Right ventricle myocardium inferior (tissue), 1 donor: ENCODE results near the gene DLG2. TPM values are rescaled to one million over a fixed set of nuclear protein-coding genes. Genes with fewer than 3 reads are reported as not detected.
"Not testable (repeated sequence)": the region's sequence is repeated elsewhere in the genome, so short reads cannot be mapped to it uniquely, and the experiment has no call there.

ENCODE experiments used
- ATAC-seq: fragments of 200-7000 bp; cut with Tn5 transposase; one replicate; pipeline ENCODE4 v1.9.1; 2020; ENCODE audit warnings: mild to moderate bottlenecking, moderate library complexity
- DNase-seq: peaks from one replicate; pipeline ENCODE4 v3.0.0; 2021; ENCODE audit errors: missing footprints
- intact Hi-C: fragments of 100-400 bp; cut with DNase I; formaldehyde crosslinking; loops from one replicate; pipeline ENCODE4 v1.11.0; 2022
- long read RNA-seq: library from polyadenylated mRNA; unstranded; transcript quantifications from one replicate; pipeline ENCODE4 v2.0.0, GENCODE V29; 2021
- total RNA-seq: library from RNA; stranded (reverse); fragmentation: NEBNext Ultra II Directional; extraction: Animal tissue kit (Norgen Biotek cat#: 25700); gene quantifications from one replicate; pipeline ENCODE4 v1.2.1, GENCODE V29; 2021
- donor health status: DM: no; HTN: yes; CAD: no; lungs with severe emphysema.

DLG2 gene
- 5.7 TPM for total RNA-seq
- long read RNA-seq, partial matches to known transcripts, result 0 of 1 reads
- long read RNA-seq, other reads (novel, unspliced or antisense), result 1 of 1 reads

DNA sequence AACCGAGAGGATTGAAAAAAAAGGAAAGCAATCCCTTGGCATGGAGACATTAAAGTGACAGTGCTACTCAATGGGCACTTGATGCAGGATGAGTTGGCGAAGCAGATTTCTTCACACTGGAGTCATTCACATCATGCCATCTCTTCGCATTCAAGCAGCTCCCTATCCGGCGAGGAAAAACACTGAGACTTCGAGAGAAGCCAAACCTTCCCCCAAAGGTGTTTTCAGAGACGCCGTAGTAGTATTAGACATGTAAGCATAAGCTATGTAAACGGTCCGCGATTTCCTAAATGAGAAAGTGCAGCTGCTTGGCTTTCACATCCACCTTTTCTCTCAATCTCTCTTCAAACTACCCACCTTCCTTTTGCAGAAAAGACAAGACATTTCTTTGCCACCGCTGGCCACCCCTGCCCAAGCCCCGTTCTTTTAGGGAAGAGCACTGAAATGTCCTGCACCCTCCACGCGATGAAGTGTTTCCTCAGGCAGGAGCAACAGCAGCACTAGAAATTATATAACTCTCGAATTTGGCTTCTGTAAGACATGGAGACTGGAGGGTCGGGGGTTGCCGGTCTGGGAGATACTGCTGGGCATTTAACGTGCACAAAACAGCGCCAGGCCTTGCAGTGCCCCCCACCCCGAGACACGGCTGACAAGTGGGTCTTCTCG lies at the start of gene DLG2:
TSS of gene DLG2 (minus strand) at position 13 of the 666 bp plus-strand sequence.
- DNase-seq, result no peak
- intact Hi-C loops, result no loop called here
- peak; percentile 30 for ATAC-seq

DNA sequence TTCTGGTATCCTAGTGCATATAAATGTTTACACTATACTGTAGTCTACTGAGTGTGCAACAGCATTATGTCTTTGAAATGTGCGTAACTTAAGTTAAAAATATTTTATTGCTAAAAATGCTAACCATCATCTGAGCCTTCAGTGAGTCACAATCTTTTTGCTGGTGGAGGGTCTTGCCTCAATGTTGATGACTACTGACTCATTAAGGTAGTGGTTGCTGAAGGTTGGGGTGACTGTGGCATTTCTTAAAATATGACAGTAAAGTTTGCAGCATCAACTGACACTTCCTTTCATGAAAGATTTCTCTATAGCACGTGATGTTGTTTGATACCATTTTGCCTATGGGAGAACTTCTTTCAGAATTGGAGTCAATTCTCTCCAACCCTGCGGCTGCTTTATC lies 46.2 kb upstream of the DLG2 start:
- DNase-seq, result no peak
- ATAC-seq, result no peak
- intact Hi-C loops, result no loop called here

DNA sequence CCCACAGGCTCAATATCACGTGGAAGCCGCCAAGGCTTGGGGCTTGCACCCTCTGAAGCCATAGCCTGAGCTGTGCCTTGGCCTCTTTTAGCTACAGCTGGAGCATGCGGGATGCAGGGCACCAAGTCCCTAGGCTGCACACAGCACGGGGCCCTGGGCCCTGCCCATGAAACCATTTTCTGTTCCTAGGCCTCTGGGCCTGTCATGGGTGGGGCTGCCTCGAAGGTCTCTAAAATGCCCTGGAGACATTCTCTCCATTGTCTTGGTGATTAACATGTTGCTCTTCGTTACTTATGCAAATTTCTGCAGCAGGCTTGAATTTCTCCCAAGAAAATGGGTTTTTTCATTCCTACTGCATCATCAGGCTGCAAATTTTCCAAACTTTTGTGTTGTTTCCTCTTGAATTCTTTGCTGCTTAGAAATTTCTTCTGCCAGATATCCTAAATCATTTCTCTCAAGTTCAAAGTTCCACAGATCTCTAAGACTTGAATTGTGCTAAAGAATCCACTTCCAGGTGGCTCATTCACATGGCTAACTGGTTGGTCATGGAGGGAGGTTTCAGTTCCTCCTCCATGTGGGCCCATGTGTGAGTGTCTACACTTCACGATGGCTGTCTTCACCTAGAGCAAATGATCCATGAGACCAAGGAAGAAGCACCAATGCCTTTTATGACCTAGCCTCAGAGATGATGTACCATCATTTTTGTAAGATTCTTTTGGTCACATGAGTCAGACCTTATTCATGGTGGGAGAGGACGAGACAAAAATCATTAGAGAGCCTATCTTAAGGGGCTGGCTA lies 45.2 kb upstream of the DLG2 start:
- ATAC-seq, result no peak
- intact Hi-C loops, result no loop called here
- no peak for DNase-seq

DNA sequence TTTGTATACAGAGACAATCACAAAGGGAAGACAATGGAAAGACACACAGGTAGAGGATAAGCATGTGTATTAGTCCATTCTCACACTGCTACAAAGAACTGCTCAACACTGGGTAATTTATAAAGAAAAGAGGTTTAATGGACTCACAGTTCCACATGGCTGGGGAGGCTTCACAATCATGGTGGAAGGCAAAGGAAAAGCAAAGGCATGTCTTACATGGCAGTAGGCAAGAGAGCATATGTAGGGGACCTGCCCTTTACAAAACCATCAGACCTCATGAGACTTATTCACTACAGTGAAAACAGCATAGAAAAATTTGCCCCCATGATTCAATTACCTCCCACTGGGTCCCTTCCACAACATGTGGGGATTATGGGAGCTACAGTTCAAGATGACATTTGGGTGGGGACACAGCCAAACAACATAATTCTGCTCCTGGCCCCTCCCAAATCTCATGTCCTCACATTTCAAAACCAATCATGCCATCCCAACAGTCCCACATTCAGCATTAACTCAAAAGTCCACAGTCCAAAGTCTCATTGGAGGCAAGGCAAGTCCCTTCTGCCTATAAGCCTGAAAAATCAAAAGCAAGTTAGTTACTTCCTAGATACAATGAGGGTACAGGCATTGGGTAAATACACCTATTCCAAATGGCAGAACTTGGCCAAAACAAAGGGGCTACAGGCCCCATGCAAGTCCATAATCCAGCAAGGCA lies 44.0 kb upstream of the DLG2 start:
- ATAC-seq, DNase-seq, intact Hi-C loops: not testable (repeated sequence)

DNA sequence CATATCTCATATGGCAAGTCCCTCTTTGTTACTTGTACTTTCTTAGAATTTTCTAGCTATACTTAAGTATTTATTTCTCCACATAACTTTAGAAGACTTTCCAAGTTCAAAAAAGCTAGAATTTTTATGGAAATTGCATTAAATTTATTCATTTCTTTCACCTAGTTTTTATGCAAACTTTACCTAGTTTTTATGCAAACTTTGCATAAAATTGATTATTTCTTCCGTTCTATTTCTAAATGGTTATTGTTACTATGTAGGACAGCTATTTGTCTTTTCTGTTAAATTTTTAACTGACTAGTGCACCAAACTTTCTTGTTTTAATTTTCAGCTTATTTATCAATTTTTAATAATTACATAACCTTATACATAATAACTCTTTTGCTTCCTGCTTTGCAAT lies 41.0 kb upstream of the DLG2 start:
- intact Hi-C loops, result no loop called here
- DNase-seq (no peak), ATAC-seq (no peak)

- ATAC-seq, result no peak
Measured at GRCh38 chr11:85666687-85667086, 39.5 kb upstream of the DLG2 start.

DNA sequence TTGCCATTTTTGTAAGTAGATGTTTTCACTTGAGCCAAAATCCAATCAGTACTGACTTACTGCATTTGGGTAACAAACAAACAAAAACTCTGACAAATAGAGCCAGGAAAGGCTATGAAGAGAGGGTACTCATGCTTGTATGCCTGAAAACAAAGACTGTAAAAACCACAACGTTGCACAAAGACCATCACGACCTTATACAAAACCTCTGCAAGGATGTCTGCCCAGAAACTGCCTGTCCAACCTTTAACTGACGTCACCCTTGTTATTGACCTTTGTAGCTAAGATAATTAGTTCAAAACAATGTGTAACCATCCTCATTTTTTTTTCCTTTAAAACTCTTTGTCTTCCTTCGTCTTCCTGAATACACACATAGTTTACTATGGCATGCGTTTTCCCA lies 38.6 kb upstream of the DLG2 start:
- ATAC-seq (no peak), DNase-seq (no peak)
- intact Hi-C loops, result loop anchor here (2.0 kb wide), 2 partner anchors 15 to 71 kb away; no protein-coding TSS in a partner anchor

More at GRCh38 chr11:85666687-85667086, 39.5 kb upstream of the DLG2 start:
- DNase-seq, result no peak
- intact Hi-C loops, result loop anchor here (2.0 kb wide), 1 partner anchor 14 kb away; no protein-coding TSS in a partner anchor

- ATAC-seq (peak; percentile 98), DNase-seq (peak; percentile 96)
- intact Hi-C loops, result loop anchor here (1.0 to 2.0 kb wide), 3 partner anchors 40 to 146 kb away; partner anchors contain the start of gene SYTL2
Measured at GRCh38 chr11:85664615-85665481, 37.7 kb upstream of the DLG2 start, which contains the start of gene CREBZF. Gene CREBZF (minus strand): TSS chr11:85665129. CDS start chr11:85664875, 254 bp downstream.

DNA sequence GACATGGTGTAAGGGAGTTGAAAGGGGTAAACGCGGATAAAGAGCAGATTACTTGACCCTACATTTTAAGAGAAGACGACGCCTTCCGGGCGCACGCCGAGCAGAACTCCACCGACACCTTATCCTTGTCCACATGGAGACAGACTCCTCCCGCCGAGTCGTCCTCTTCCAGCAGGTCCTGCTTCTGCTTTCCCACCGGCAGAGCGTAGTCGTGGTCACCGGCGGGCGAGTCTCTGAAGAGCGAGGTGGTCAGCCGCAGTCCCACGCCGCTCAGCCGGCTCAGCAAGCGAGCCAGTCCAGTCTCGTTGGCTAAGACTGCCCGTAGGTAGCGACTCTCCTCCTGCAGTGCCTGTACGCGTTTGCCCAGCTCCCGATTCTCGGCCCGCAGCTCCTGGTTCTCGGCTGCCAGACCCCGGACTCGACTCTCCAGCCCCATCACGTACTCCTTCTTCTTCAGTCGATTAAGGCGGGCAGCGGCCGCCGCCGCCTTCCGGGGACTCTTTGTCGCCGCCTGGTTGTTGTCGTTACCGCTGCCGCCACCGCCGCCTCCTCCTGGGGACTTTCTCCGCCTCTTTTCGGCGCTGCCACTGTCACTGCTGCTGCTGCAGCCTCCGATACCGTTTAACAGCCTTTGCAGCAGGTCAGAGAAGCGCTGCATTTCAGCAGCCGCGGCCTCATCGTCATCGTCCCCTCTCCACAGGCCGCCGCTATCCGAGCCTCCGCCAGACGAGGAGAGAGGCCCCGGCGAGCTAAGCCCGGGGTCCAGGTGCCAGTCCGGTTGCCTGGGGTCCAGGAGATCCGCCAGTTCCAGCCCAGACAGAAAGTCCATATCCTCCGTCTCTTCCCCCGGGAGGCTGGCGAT lies 36.8 kb upstream of the DLG2 start:
- peak; percentile 93 for DNase-seq
- intact Hi-C loops, result loop anchor here (1.0 to 2.0 kb wide), 3 partner anchors 39 to 147 kb away; partner anchors contain the start of gene SYTL2
- ATAC-seq, result peak; percentile 75

DNA sequence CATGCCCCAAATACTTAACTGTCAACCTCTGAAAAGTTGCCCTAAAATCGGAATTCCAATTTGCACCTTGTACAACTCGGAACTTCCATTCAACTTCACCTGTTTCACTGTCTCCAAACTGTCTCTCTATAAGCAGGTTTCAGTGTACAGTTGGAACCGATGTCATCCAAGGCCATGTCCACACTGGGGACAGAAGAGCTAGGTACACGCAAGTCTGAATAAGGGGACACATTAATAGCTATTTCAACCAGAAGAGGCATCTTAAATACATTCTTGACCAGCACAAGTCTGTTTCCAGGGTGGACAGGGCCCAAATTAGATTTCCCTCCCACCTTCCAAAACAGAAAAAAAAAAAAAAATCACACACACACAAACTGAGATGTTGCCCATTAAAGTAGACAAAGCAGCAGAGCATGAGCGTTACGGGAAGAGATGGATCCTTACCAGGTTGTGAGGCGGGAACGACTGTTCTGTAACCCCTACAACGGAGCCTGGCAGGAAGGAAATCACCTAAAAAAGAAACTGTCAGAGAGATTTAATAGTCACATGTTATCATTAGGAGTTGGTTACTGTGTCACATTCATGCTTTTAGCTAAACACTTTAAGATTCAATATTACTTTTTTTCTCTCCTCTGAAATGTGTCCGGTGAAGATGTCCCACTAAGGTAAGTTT lies 36.1 kb upstream of the DLG2 start:
- ATAC-seq (no peak), DNase-seq (no peak)
- intact Hi-C loops, result no loop called here

DNA sequence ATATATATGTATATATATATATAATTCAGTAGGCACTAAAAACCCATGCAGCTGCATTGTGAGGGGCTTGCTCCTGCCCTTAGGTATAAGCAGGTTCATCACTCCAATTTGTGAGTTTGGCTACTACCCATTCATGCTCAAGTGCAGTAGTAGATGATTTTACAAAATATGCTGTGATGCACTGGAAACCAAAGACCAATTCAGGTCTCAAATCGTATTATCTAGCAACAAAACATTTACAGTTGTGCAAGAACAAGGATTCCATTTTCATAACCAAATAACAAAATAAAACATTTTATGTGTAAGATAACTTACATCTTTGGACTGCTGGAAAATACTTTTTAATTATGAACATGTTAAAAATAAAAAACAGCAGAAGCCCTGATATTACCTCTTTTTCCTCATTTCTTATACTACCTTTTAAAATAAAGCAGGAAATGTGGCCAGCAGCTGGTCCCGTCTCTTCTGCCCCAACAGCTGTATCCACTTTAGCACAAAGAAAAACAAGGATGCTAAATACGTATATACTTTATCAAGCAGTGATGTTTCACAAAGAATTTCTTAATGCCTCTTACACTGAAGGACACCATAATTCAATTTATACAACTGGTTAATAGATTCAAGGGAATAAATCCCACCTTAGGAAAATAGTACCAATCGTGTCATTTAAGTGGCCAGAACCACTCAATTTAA lies 35.0 kb upstream of the DLG2 start:
- intact Hi-C loops, result no loop called here
- ATAC-seq (no peak), DNase-seq (no peak)

DNA sequence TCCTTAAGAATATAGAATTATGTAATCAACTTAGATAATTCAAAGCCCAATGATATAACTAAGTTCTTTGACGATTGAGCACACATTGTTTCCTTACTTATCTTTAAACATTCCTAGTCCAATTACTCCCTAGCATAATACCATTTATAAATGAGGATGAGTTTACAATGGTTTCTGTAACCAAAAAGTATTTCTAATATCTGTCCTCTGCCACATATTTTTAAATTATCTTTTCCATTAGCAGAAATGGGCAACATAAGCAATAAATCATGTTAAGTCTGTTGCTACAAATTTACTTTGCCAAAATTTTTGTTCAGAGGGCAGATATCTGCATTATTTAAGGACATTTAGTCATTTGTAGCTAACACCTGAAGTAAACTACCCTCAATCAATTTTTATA lies 31.0 kb upstream of the DLG2 start:
- no peak for DNase-seq
- ATAC-seq, result no peak
- intact Hi-C loops, result loop anchor here (10.0 kb wide), 1 partner anchor 407 kb away; the partner anchor contains the start of gene PICALM

DNA sequence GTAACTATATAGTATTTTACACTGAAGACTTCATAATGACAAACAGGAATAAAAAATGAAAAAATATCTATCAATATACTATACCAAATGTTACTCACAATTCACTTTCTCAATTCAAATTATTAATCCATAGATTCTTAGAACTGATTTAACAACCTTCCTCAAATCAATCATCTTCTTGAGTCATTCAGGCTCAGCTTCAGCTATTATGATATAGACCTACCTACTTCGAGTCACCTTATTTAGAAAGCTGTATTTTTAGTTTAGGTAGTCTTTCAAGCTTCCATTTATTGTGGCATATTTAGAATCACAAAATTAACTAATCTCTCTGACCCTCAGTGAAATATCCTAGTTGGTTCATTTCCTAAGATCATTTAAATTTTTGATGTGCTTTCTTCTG lies 29.6 kb upstream of the DLG2 start:
- ATAC-seq (no peak), DNase-seq (no peak)
- intact Hi-C loops, result loop anchor here (10.0 kb wide), 1 partner anchor 408 kb away; the partner anchor contains the start of gene PICALM

GRCh38 chr11:85654343-85654742 lies 27.2 kb upstream of the DLG2 start:
- intact Hi-C loops, result loop anchor here (10.0 kb wide), 1 partner anchor 410 kb away; the partner anchor contains the start of gene PICALM
- not testable (repeated sequence) for ATAC-seq, DNase-seq

- DNase-seq, result no peak
- ATAC-seq, result no peak
- intact Hi-C loops, result loop anchor here (10.0 kb wide), 1 partner anchor 412 kb away; the partner anchor contains the start of gene PICALM
Measured at GRCh38 chr11:85652786-85653447, 25.8 kb upstream of the DLG2 start.
